Adrenal gland (tissue), 12 donors: ENCODE results near the gene PDK4. TPM values are rescaled to one million over a fixed set of nuclear protein-coding genes. Genes with fewer than 3 reads are reported as not detected.
A peak's percentile ranks its signal among the peaks of the same experiment; 100 is the strongest.

Experiments used
- DNase-seq, 7 donors: peaks; one replicate each; pipeline ENCODE4 v3.0.0-alpha.2; 2019 to 2020
- H3K27ac ChIP-seq, 5 donors: fragments of 200-600 bp; sonication (generic) in 4 of 5; 1 replicate in 3 of 5; 2 replicates in 2 of 5; pipeline versions ENCODE4 v1.5.1 to v1.8.0; 2016 to 2020; ENCODE audit warnings: mild to moderate bottlenecking in 1 of 5
- H3K27me3 ChIP-seq: fragments of 200-600 bp; 2 replicates; pipeline ENCODE4 v1.8.0; 2021
- H3K36me3 ChIP-seq, 2 donors: fragments of 200-600 bp; replicated peaks in 1 of 2; 1 replicate in 1 of 2; 2 replicates in 1 of 2; pipeline versions ENCODE4 v1.5.1 to v1.8.0; 2018 to 2022
- H3K4me1 ChIP-seq, 2 donors: fragments of 200-600 bp; replicated peaks in 1 of 2; 1 replicate in 1 of 2; 2 replicates in 1 of 2; pipeline versions ENCODE4 v1.5.1 to v1.8.0; 2018 to 2021
- H3K4me3 ChIP-seq, 4 donors: fragments of 200-600 bp; sonication (generic) in 3 of 4; one replicate each; pipeline ENCODE4 v1.5.1; 2016 to 2018
- H3K9me3 ChIP-seq, 3 donors: fragments of 200-600 bp; sonication (generic) in 1 of 3; replicated peaks in 1 of 3; 1 replicate in 2 of 3; 2 replicates in 1 of 3; pipeline versions ENCODE4 v1.5.1 to v1.8.0; 2016 to 2021
- CTCF ChIP-seq, 6 experiments: fragments of 450-650 bp in 4 of 6; fragments of 200-600 bp in 2 of 6; sonication (generic) in 1 of 6; IDR thresholded peaks; 1 replicate in 5 of 6; 2 replicates in 1 of 6; pipeline versions ENCODE4 v1.5.1 to v1.8.0; 2016 to 2021; ENCODE audit warnings: antibody characterized with exemption in 6 of 6, mild to moderate bottlenecking in 2 of 6, moderate library complexity in 1 of 6
- POLR2A ChIP-seq, 2 donors: fragments of 450-650 bp; IDR thresholded peaks; one replicate each; pipeline ENCODE4 v1.6.1; 2017; ENCODE audit warnings: antibody characterized with exemption in 2 of 2, mild to moderate bottlenecking in 2 of 2, moderate library complexity in 1 of 2
- WGBS, 4 donors: extraction: QIAGEN DNeasy Blood & Tissue Kit in 2 of 4; methylation state at CpG; one replicate each; pipeline versions ENCODE4 v1.1.5 to v1.1.7; 2013 to 2017; 5-methylcytosine and 5-hydroxymethylcytosine counted together
- intact Hi-C, 2 donors: fragments of 100-400 bp; cut with DNase I; formaldehyde crosslinking; loops; one replicate each; pipeline versions ENCODE4 v1.14.1 to v1.15.0; 2022 to 2023
- polyA plus RNA-seq, 3 donors: library from polyadenylated mRNA; stranded (reverse); fragments of 200-250 nt in 2 of 3; fragments of 350-450 nt in 1 of 3; fragmentation: Illumina TruSeq in 1 of 3; extraction: RNeasy Lipid Tissue Mini Kit (QIAGEN cat#74804) in 1 of 3; gene quantifications; one replicate each; pipeline ENCODE4 v1.2.3, GENCODE V29; 2013 to 2014
- total RNA-seq, 9 donors: library from RNA; depleted of rRNA in 4 of 9; stranded (reverse); fragments of >200 nt in 4 of 9; fragments of 120-200 nt in 1 of 9; fragmentation: NEBNext Ultra II Directional in 1 of 9; extraction: Animal tissue kit (Norgen Biotek cat#: 25700) in 1 of 9; gene quantifications; one replicate each; pipeline versions ENCODE4 v1.1.0 to v1.2.4, GENCODE V29; 2013 to 2023
- donor health status: healthy with polysubstance abuse.
- donor health status: Bipolar disorder and iron deficiency.
- donor health status: DM: yes; HTN: yes; CAD: no.
- donor health status: DM: no; HTN: no; CAD: no.
- donor health status: DM: no; HTN: no; CAD: no.
- donor health status: DM: yes; HTN: yes; CAD: no.

PDK4 gene
- total and polyA plus RNA-seq, 12 donors: 60.1 to 690 (median 308) TPM

- 0 to 76% (median 37%) methylated on average over 1 of the region's 1 CpG for WGBS, 4 donors
- Histone ChIP-seq H3K4me1 (peaks cover 6 to 16% of the 10 kb centered on the region in 2 donors), H3K27ac (no peak overlapping the region), H3K36me3 (no peaks in the 10 kb centered on the region), H3K27me3 (no peaks in the 10 kb centered on the region), H3K4me3 (no peak overlapping the region), H3K9me3 (no peaks in the 10 kb centered on the region)
- intact Hi-C loops: no loop called here
- TF ChIP-seq CTCF (IDR thresholded peaks at IDR 0.05): no peak
- no peak for TF ChIP-seq POLR2A (IDR thresholded peaks at IDR 0.05)
- DNase-seq: no peak
Measured at GRCh38 chr7:95632609-95633008, 36.3 kb upstream of the PDK4 start.

DNA sequence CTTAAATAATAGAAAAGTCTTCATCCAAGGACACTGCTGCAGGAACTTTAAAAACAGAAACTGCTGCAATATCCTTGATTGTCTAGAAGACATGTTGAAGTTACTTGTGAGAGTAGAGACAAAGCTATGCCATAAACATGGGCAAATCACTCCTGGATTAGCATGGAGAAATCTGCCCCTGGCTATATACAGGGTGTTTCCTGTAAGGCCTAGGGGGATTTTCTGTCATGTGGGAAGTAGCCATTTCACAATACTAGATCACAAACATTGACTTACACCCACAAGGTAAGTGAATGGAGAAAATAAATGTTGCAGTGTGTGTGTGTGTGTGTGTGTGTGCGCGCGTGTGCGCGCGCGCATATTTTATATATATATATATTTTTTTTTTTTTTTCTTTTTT lies 35.2 kb upstream of the PDK4 start:
- peak overlapping the region in 1 of 5 donors; percentile 13 for H3K27ac ChIP-seq
- 70 to 99% (median 85%) methylated on average over 7 of the region's 7 CpGs for WGBS, 4 donors

GRCh38 chr7:95630702-95631458 lies 34.6 kb upstream of the PDK4 start:
- Histone ChIP-seq H3K27ac (peak overlapping the region in 1 of 5 donors; percentile 46), H3K9me3 (no peaks in the 10 kb centered on the region)

More for the DNA sequence above, 35.2 kb upstream of the PDK4 start:
- H3K36me3 ChIP-seq: no peaks in the 10 kb centered on the region
- intact Hi-C loops: no loop called here
- no peaks in the 10 kb centered on the region for H3K9me3 ChIP-seq
- no peaks in the 10 kb centered on the region for H3K27me3 ChIP-seq
- DNase-seq: no peak
- TF ChIP-seq POLR2A (IDR thresholded peaks at IDR 0.05) (no peak), CTCF (IDR thresholded peaks at IDR 0.05) (no peak)
- no peak overlapping the region for H3K4me3 ChIP-seq
- peaks cover 6 to 14% of the 10 kb centered on the region in 2 donors for H3K4me1 ChIP-seq

More at GRCh38 chr7:95630702-95631458, 34.6 kb upstream of the PDK4 start:
- no peak for DNase-seq
- no peaks in the 10 kb centered on the region for H3K27me3 ChIP-seq
- 66 to 86% (median 77%) methylated on average over 6 of the region's 6 CpGs for WGBS, 4 donors
- TF ChIP-seq POLR2A (IDR thresholded peaks at IDR 0.05): no peak
- no peak for TF ChIP-seq CTCF (IDR thresholded peaks at IDR 0.05)
- peaks cover under 1 to 7% of the 10 kb centered on the region in 2 donors for H3K4me1 ChIP-seq
- H3K4me3 ChIP-seq: no peak overlapping the region
- intact Hi-C loops: no loop called here
- H3K36me3 ChIP-seq: no peaks in the 10 kb centered on the region
